NCI-H2196 treated with DMSO at 0.1 percent for 48 hours (cell line): ENCODE results near the gene INSYN2A.

Experiments used
- DNase-seq: peaks from one replicate; lab custom pipeline; 2025; ENCODE audit not compliant: unreplicated experiment; lab: John Stamatoyannopoulos, UW

INSYN2A gene

DNA sequence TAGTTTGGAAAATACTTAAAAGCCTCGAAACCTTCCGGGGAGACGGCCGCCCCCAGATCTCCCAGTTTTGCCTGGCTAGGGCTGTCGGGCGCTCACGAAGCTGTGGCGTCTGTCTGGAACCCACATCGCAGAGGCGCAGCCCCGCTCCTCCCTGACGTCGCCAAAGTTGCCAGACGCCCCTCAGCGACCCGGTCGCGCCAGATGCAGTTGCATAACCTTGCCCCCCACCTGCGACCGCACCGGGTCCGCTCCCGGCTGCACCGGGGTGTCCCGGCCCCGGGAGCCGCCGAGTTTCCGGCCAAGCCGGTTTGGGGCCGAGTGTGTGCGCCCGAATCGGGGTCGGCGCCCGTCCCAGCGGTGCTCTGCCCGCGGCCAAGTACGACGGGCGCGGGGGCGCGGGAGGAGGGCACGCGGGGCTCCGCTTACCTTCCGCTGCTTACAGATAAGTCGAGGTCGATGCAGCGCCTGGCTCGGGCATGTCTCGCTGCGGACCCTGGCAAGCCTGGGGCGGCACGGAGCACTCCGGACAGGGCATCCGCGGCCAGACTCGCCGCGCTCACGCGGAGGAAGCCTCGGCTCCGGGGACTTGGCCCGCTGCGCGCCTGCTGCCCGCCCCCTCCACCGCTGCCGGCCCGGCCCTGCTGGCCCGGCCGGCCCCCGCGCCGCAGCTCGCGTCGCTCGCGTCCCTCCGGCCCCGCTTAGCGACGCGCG is 665 bp downstream of the INSYN2A start:
- no peak for DNase-seq

- DNase-seq: no peak
Measured at GRCh38 chr10:127195041-127195506, 1.3 kb downstream of the INSYN2A start.

DNA sequence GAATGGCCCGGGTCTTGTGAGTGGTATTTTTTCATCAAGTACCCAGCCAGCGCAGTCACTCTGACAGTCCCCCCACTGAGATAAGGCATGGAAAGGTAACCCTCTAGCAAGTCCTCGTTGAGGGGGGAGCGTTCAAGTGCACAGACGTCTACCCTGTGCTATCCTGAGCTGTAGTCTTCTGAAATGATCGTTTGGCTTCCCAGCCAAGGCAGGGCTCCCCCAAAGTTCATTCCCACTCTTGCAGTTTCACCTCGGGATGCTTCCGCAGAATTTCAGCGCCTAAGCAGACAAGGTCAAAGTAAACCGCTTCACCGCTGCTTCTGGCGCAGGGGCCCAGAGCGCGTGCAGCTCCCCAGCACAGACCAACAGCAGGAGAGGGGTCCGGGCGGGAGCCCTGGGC is 1.8 kb downstream of the INSYN2A start:
- DNase-seq: no peak

GRCh38 chr10:127194111-127194510 is 2.3 kb downstream of the INSYN2A start:
- DNase-seq: no peak

DNA sequence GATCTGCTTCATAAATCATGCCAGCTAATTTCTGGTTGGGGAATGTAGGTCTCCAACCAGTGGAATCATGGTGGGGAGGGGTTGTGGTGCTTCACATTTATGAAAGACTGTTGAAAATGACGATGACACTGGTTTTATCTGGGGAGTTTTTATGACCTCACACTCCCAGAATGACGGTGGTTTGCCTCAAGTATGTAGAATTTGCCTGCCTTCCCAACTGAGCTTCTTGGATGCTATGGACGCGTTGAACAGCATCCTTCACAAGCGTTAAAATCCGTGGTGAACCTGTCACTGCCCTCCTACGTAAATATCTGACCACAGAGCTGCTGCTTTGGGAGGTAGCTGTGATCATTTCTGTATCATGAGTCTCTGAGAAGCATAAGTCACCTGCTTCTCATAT is 3.3 kb downstream of the INSYN2A start:
- no peak for DNase-seq

- DNase-seq: no peak
Measured at GRCh38 chr10:127190427-127190826, 6.0 kb downstream of the INSYN2A start.

DNA sequence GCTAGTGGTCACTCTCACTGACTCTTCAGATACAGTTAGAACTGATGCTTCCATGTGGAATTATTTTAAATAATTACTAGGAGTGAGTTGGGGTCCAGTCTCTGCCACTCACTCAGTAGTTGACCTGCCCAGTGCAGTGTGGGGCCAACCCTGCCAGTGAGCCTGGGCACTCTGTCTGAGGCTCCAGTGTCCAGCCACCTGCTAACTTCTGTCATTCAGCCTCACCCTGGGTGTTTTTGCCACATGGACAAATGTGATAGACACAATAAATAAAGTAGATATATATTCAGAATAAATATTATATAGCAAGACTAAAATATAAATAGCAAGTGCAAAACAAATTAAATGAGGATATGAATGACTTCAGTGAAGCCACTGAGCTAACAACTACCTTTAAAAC is 7.2 kb downstream of the INSYN2A start:
- DNase-seq: no peak

- DNase-seq: no peak
Measured at GRCh38 chr10:127186813-127187212, 9.6 kb downstream of the INSYN2A start.

DNA sequence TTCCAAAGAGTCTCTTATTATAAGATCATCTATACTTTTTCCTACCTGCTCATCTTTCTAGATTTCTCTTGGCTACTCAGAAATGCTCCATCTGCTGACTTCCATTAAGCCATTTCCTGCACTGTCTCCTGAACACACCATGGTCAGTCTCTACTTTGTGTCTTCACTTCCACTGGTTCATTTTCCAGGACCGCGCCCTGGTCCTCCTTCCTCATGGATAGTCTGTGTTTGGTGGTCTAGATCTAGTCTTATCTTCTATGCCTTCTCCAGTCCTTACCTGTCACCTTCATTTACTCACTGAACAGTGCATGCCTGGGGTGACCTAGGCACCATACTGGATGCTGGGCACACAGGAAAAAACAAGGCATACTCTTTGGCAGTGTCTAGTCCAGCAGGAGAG is 11.8 kb downstream of the INSYN2A start:
- no peak for DNase-seq

GRCh38 chr10:127182161-127182560 is 14.2 kb downstream of the INSYN2A start:
- no peak for DNase-seq

- DNase-seq: no peak
Measured at GRCh38 chr10:127179612-127180250, 16.7 kb downstream of the INSYN2A start.

- DNase-seq: no peak
Measured at GRCh38 chr10:127176649-127177048, 19.7 kb downstream of the INSYN2A start.

GRCh38 chr10:127175357-127176110 is 20.9 kb downstream of the INSYN2A start:
- DNase-seq: no peak

DNA sequence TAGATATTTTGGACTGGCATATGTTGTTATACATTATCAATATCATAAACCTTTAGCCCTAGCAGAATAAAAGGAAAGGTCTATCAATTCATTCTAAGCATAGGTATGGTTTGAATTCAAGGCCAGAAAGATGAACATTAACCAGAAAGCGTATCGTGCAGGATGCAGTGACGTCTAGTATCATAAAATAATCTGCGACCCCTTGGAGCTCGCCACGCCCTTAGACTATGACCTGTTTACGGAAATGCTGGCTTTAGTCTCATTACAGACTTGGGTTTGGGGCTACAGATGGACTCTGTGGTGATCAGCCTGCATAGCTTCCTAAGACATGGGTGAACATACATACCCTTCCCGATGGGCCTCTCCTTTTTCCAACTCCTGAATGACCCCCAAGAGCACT is 21.5 kb downstream of the INSYN2A start:
- no peak for DNase-seq

- DNase-seq: no peak
Measured at GRCh38 chr10:127168261-127168660, 28.1 kb downstream of the INSYN2A start.

- no peak for DNase-seq
Measured at GRCh38 chr10:127162841-127163240, 33.5 kb downstream of the INSYN2A start.

DNA sequence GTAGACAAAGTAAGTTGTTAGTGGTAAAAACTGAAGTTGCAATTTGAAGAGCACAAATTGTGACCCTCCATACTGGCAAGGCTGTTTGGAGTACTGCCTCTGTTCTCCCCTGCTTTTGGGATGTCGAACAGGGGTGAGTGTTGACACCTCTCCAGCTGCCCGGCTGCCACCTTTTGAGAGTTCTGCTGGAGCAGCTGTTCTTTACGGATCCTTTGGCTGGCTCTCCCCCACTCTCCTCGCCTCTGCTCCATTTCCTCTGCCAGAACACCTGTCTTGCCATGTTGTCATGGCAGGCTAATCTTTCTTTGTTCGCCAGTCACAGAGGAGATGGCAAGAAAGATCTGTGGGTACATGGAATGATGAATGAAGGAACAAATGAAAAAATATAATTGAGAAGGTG is 34.9 kb downstream of the INSYN2A start:
- DNase-seq: no peak

DNA sequence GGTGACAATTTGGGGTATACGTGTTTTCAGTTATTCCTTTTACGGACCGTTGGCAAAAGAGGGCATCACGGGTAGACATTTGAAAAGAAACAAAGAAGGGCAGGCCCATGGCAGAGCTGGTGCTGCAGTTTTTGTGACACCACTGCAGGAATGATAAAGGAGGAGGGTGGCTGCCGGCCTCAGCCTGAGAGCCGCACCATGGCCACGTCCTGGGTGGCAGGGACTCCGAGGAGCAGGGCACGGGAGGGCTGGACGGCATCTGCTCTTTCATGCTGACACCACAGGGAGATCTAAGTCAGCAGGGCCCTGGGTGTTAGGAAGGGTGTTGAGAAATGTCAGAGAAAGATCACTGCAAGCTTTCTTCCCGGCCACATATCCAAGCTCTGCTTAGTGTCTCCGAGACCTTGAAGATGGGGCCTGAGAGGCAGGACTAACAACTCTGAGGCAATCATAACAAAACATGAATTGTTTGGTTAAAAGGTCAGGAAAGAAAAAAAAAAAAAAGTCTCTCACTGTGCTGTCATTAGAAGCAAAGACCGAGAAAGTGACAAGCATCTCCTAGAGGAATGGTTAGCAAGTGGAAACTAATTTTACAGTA is 36.6 kb downstream of the INSYN2A start:
- no peak for DNase-seq

- DNase-seq: no peak
Measured at GRCh38 chr10:127158662-127159061, 37.7 kb downstream of the INSYN2A start.

DNA sequence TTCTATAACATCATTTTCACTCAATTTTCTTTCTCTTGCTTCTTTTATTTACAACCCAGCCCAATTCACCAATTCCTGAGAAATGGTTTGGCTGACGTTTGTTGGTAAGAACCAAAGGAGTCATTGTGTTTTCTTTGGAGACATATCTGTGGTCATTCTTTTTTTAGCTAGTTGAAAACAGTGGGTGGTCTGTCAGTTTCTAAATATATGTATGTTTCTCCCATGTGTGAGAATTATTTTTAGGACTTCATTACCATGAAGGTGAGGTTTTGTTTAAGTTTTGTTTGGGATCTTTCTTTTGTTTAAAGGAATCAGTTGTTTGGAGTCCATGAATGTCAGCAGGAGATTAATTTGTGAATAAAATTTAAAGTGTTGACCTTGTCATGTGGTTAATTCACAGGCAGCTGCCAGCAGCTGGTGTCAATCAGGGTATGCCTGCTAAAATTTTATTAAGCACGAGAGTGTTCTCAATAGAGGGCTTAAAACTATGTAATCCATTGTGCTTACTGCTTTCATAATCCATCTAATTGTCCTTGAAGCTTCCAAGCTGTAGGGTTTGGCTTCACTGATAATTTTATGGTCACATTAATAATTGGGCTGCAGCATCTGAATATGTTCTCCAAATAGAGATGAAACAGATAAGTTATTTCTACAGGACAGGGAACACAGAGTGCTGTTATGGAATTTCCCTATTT is 38.7 kb downstream of the INSYN2A start:
- DNase-seq: no peak

- no peak for DNase-seq
Measured at GRCh38 chr10:127157089-127157488, 39.3 kb downstream of the INSYN2A start.
